Hypothalamus (tissue), 51 donors: Measurements from ENCODE around the gene RAB1B.

Experiments
- DNase-seq, 51 donors: peaks; one replicate each; lab custom pipeline; 2025; lab: John Stamatoyannopoulos, UW

Gene RAB1B

DNA sequence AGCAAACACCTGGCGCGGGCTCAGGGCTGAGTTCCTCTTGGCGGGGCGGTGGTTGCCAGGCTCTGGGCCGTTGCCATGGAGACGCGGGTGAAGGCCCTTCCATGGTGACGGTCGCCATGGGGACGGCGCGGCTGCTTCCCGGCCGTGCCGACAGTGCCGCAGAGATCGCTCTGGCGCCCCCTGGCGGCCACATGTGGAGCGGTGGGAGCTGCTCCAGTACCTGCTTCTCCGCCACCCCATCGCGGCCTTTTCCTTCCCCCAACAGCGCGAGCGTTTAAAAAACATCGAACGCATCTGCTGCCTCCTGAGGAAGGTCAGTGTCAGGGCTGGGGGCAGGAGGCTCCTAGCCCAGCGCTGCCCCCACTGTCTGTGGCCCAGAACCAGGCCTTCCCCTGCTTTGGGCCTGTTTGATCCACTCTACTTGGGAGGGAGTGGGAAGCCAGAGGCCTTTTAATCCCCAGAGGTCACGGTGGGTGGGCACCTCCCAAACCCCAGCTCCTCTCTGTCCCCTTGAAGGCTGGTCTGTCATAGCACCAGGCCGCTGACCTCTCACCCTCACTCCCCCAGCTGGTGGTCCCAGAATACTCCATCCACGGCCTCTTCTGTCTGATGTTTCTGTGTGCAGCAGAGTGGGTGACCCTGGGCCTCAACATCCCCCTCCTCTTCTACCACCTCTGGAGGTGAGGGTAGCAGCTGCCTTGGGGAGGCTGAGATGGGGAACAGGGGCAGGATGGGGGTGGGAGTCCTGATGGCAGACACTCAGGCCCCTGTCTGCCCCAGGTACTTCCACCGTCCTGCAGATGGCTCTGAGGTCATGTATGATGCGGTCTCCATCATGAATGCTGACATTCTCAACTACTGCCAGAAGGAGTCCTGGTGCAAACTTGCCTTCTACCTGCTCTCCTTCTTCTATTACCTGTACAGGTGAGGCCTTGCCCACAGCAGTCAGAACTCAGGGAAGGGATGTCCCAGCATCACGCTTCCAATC lies 14.3 kb downstream of the RAB1B start:
- peak; percentile 55 to 100 (median 98) for DNase-seq

DNA sequence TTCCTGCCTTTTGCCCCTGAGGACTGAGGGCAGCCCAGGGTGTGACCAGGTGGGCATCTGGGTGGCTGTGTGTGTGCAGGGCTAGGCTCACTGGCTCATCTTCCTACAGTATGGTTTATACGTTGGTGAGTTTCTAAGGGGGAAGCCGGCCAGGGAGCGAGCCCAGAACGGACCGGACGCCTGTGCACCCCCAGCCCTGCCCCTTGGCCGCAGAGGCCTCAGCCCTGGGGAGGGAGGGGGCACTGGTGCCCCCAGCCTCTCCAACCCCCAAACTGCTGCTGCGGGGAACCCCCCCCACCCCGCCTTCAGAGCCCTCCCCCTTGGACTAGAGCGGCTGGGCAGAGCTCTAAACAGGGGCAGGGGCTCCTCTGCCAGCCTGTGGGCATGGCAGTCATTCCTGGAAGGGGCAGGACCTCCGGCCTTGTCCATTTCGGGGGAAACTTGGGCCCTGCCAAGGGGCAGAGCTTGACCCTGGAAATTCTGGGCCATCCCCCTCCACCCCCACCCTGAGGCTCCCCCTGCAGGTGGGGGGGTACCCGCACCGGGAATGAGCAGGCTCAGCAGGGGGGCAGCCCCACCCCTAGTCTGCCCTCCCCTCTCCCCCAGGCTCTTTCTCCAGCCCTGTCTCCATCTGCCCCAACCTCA lies 15.1 kb downstream of the RAB1B start:
- no peak for DNase-seq

DNA sequence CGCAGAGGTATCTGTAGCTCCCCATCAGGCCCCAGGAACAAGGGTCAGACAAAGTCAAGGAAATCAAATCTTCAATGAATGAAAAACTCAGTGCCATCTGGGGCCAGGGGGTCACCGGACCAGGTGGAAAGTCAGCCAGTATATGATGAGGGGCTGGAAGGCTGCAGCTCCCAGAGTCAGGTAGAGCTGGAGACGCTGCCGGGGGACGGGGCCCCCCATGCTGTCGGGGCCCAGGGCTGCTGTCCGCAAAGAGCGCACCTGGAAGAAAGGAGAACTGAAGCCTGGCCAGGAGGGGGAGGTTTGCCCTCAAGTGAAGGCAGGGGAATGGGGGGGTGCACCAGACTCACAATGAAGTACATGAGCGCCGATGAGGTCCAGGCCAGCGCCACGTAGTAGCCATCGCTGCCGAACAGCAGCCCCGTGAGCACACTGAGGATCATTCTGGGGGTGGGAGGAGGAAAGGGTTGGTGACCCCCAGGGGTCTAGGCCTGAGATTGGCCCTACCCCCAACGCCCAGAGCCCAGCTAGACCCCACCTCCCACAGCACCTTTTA lies 16.2 kb downstream of the RAB1B start:
- DNase-seq: no peak

DNA sequence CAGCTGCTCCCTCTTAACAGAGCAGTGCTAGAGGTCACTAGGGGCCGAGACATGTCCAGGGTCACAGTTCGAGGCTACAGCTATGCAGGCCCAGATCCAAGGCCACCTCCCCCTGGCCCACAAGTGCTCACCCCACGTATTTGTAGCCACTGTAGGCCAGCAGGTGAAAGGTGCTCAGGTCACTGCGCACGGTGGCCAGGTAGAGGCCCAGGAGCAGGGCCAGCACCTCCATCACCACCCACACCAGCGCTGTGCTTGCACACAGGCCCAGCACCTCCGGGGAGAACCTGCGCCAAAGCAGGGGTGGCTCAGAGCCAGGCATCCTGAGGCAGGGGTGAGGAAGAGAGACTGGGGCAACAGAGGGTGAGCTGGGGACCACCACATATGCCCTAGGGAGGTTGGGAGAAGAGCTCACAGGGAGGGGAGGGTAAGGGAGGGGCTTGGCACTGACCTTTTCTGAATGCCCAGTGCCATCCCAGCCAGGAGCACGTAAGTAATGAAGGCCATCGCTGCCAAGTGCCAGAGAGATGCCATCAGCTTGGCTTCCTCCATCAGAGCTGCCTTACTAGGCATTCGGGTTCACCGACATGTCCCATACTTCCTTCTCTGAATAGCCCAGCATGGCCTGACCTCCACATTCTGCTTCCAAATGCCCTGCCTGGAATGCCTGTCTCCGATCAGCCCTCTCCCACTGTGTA lies 17.0 kb downstream of the RAB1B start:
- no peak for DNase-seq

DNA sequence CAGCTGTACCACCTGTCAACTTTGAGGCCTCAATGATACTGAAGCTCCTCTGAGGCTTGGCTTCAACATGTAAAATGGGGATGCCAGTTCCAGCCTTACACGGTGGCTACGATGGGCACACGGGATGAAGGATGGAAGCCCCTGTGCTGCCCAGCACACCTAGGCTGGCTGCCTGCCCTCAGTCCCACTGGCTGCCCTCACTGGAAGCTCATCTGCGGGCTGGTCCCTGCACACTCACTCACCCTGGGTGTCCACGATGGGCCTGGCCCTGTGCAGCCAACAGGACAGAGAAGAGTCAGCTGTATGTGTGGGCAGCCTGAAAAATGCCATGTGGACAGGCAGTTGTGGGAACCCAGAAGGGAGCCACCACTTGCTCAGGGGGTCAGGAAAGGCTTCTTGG lies 18.3 kb downstream of the RAB1B start:
- DNase-seq: no peak

DNA sequence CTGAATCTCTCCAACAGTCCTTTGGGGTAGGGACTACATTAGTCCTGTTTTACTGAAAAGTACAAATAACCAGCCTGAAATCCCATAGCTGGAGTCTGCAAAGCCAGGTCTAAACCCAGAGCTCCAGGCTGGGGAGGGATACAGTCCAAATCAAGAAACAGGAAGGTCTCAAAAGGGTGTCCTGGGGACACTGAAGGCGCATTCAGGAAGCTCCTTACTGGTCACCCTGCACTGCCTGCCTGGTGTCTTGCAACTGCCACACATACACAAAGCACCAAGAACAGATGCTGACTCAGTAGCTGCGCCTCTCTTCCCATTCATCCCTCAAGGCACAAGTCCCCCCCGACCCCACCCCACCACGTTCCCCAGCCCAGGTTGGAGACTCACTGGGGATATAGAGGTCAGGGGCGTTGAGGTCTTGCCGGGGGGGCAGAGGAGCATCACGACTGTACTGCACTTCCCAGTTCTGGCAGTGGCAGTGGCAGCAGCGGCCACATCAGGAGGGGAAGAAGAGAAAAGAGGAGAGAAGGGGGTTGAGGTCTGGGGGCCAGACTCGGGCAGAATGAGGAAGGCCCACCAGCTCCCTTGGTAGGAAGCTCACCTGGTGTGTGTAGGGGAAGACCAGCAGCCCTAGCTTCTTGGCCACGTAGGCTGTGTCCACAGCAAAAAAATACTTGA lies 18.9 kb downstream of the RAB1B start:
- DNase-seq: no peak

DNA sequence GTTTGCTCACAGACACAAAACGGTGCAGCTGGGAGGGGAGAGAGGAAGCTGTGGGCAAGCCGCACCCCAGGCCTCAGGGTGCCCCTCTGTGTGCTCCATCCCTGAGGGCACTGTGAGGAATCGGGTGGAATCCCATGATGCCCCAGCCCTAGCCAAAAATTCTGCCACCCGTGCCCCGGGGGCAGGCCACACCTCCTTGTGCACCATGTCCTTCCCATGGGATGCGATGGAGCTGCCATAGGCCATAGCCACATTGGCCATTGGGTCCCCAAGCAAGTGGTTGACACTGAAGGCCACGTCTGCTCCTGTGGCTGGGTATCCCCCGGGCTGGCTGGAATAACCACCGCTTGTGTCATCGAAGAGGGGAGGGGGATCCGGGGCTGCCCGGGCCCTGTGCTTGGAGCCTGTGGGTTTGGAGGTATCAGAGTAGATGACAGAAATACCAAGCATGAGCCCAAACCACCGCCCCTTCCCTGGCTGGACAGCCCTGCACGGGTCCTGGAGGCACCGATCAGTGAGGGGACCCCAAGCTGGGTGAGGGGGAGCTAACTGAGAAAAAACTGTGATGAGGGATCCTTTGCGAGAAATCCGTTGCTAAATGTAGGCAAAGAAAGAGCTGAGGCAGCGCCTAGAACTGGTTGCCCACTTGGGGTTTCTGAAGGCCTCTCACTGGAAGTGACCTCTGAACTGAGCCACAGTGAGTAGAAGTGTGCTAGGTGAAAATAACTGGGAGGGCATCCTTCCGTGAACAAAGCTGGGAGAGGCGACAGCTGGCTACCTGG lies 19.6 kb downstream of the RAB1B start:
- no peak for DNase-seq

DNA sequence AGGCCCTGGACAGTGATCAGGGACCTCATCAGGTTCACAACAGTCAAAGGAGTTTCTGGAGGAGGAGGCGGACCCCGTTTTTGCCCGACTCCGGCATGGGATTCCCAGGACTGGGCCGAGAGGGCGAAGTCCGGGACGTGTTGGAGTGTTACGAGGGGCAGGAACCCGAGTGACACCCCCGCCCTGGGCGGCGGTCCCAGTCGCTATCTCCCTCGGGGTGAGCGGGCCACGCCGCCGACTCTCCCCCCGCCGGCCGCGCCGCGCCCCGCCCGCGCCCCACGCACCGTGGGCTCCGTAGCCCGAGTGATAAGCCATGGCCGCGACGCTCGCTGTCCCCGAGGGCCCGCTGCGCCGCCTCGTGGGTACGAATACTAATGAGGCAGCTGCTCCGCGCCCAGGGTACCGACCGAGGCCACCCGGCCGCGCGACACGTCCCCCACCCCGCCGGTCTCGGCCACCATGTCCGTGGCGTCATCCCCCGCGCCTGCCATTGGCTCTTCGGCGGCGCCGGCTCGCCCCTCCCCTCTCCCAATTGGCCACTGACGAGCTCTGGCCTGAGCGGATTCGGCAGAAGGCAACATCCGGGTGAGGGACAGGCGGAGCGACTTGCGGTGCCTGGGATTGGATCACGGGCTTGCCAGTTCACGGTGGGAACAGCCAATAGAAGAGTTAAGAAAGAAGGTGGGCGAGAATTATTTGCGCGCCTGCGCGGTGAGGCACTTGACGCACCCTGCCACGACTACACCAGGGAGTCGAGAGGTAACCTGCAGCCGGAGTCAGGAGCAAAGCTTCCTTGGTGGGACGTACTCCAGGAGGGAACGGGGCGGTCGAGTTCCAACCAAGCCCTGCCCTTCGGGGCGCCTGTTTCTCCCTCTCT lies 20.5 kb downstream of the RAB1B start, which contains the start of gene YIF1A:
Gene YIF1A, minus strand, starts transcription at position 473 of the 877 bp plus-strand sequence. Its CDS starts 158 bp downstream, at position 315.
- peak; percentile 89 to 100 (median 99) for DNase-seq

DNA sequence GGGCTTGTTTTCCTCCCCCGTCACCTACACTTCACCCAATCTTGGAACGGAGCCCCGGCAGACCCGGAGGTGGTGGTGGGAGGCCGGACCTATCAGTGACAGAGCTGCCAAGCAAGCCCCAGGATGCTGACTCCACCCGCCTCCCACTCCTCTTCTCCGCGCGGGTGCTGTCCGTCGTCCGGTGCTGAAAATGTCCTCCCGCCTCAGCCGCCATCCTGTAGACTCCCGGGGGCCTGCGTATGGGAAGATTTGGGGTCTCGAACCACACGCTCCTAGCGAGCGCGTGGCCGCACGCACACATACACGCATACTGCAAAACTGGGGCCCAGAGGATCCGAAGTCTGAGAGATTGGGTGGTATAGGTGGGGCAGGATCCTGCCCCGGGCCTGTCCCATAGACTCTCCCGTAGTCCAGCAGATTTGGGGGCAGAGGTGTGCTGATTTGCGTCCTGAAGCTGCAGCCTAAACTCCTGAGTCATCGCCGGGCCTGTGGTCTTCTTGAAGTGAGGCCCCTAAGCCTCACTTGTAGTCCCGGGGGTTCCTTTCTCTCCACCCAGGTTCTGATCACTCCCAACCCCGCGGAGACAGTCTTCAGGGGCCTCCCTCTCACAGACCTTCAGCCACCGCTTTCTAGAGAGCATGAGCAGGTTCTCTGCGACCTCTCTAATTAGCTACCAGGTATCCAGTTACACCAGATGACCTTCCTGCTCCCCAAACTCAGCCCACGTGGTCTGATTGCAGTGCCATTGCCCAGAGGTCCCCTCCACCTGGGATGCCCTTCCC lies 21.3 kb downstream of the RAB1B start:
- DNase-seq: peak in 23 of 51 donors; percentile 62 to 91 (median 73)

DNA sequence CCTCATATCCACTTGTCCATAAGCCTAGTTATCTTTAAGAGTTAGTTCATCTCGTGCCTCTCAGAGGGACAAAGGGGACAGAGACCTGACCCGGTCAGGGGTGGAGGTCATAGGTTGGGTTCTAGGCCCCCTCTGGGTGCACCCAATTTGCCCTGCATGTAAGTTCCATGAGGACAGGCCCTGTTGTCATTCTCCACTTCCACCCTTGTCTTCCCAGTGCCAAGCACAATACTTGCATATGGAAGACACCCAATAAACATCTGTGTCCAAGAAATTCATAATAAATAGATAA lies 21.8 kb downstream of the RAB1B start:
- no peak for DNase-seq

DNA sequence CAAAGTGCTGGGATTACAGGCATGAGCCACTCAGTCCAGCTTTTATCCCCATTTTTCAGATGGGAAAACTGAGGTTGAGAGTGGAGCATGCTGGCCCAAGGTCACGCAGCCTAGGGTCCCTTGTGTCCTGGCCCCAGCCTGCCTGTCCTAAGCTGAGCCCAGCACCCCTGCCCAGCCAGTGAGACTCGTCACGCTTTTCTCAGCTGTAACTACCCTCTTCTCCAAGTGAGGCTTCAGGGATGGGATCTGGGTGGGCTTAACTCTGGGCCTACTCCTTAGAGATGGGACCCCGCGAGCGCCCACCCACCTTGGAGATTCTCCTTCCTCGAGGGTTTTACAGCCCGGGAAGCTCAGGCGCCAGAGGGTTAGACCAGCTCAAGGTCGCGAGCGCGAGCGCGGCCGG lies 22.9 kb downstream of the RAB1B start:
- DNase-seq: peak in 5 of 51 donors; percentile 20 to 31 (median 29)

DNA sequence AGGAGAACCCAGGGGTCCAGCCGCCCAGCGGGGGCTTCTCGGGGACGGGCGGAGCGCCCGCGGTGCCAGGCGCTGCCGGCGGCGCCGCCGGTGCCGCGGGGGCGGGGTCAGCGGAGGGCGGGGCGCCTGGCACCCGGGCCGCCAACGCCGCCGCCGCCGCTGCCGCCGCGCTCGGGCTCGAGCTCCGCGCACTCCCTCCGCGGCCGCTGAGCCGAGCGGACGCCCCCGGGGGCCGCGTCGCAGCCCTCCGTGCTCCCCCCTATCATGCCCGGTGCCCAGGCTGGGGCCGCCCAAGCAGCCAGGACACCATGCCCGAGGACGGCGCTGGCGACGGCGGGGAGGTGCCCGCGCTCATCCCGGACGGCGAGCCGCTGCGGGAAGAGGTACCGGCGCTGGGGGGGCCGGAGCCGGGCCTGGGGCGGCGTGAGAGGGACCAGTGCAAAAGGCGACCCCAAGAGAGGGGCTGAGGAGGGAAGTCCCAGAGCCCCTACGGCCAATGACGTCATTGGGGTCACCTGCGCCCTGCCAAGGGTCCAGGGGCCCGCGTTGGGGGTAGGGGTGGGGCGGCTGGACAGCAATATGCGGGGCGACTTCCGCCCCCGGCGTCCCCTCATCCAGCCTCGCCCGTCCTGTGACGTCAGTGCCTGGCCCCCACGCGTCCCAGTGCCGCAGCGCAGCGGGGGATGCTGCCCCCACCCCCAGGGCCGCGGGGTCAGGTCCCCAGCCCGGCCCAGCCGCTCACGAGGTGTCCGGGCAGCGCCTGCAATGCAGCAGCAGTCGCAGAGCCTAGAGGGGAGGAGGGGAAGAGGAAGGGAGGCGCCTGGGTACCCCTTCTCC lies 23.5 kb downstream of the RAB1B start, which contains the start of gene TMEM151A:
Gene TMEM151A, plus strand, starts transcription at position 189 of the 837 bp plus-strand sequence. Its CDS starts 120 bp downstream, at position 309.
- peak in 20 of 51 donors; percentile 22 to 72 (median 40) for DNase-seq

DNA sequence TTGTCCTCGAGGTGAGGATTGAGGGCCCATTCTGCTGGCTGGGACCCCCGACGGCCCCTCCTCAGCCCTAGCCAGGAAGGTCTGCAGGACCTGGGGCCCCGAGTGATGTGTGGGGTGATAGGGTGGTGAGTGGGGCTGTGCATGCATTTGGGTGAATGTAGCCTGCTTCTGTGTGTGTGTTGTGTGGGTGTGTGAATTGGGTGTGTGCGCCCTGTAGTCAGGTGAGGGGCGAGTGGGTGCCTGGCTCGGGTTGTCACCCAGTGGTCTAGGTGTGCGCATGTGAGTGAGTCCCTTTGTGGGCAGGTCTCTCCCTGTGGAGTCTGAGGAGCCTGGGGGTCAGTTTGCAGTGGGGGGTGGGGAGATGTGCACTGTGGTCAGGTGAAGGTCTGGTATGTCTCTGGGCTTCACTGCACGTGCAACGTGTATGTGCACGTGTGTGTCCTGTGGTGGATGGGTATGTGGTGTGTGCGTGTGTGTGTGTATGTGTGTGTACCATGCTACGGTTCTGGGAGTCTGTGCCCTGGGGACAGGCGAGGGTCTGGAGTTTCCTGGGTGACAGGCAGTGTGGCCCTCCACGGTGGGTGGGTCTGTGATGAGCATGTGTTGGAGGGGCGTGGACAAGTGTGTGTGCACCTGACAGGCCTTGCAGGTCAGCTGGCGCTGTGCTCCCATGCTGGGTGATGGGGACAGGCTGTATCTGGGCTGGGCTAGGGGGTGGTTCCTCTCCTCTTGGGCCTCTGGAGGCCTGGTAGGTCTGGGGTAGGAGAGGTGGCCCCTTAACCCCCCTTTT lies 24.3 kb downstream of the RAB1B start:
- DNase-seq: peak in 1 of 51 donors; percentile 33

DNA sequence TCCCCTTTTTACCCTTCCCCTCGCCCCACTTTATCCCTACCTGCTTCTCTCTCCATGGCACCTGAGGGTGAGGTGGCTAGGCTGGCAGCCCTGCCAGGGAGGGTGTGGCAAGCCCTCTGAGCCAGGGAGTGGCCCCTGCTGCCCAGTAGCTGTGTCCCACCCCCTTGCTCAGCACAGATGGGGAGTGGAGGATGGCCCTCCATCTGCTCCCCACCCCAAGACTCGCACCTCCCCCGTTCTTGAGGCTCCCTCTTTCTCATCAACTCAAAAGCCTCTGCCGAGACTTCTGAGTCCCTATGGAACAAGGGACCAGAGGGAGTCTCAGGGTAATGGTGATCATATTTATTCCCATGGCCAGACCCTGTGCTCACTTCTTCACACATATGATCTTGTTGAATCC lies 24.9 kb downstream of the RAB1B start:
- peak in 1 of 51 donors; percentile 28 for DNase-seq

DNA sequence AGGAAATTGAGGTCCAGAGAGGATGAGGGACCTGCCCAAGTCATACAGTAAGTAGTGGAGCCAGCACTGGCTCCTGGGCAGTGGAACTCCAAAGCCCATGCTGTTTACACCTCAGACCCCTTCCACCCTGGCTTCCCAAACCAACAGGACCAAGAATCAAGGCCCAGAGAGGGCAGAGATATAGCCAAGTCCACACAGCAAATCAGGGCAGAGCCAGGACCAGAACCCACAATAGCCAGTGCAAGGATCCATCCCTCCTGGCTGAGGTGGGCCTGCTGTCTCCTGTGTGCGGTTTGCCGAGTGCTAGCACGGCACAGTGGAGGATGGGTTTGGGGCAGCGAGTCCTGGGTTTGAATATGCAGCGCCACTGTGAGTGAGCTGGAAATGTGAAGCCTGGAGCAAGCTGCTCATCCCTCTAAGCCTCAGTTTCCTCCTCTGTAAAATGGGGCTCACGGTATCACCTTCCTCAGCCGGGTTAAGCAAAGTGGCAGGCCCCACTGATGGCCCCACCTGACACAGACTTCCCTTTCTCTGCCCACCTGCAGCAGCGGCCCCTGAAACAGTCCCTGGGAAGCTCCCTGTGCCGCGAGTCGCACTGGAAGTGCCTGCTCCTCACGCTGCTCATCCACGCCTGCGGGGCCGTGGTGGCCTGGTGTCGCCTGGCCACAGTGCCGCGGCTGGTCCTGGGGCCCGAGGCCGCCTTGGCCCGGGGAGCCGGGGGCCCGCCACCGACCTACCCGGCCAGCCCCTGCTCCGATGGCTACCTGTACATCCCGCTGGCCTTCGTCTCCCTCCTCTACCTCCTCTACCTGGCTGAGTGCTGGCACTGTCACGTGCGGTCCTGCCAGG lies 25.6 kb downstream of the RAB1B start:
- DNase-seq: no peak
